Progenitor cell of endocrine pancreas (in vitro differentiated cells): ENCODE data around the gene WDR18. TPM values are rescaled to one million over a fixed set of nuclear protein-coding genes. Genes with fewer than 3 reads are reported as not detected.

Experiments used
- DNase-seq: peaks from one replicate; pipeline ENCODE4 v3.0.0; 2021; ENCODE audit warnings: low spot score; ENCODE audit not compliant: unreplicated experiment
- H3K27ac Mint-ChIP-seq: 2 replicates; pipeline ENCODE4 v1.8.0; 2021; ENCODE audit warnings: mild to moderate bottlenecking, moderate library complexity, mixed read lengths
- H3K27me3 Mint-ChIP-seq: 2 replicates; pipeline ENCODE4 v1.8.0; 2021; ENCODE audit warnings: mixed read lengths
- H3K36me3 Mint-ChIP-seq: 2 replicates; pipeline ENCODE4 v1.8.0; 2022; ENCODE audit warnings: mixed read lengths; ENCODE audit not compliant: insufficient read depth
- H3K4me1 Mint-ChIP-seq: 2 replicates; pipeline ENCODE4 v1.8.0; 2021; ENCODE audit warnings: low read depth, mixed read lengths
- H3K4me3 Mint-ChIP-seq: 2 replicates; pipeline ENCODE4 v1.8.0; 2021; ENCODE audit warnings: low read depth, mild to moderate bottlenecking, moderate library complexity, mixed read lengths
- H3K9me3 Mint-ChIP-seq: 2 replicates; pipeline ENCODE4 v1.8.0; 2021; ENCODE audit warnings: low read depth, mixed read lengths
- total RNA-seq: library from RNA; stranded (reverse); gene quantifications from 2 replicates; pipeline ENCODE4 v1.2.1, GENCODE V29; 2021
- TF ChIP-seq, protein P1 (sequence below): fragments of 200-600 bp; sonication (generic); IDR thresholded peaks from one replicate; pipeline ENCODE4 v1.5.0; 2021; ENCODE audit warnings: antibody characterized with exemption, mild to moderate bottlenecking; ENCODE audit not compliant: unreplicated experiment

WDR18 gene
- total RNA-seq, 1 donor from 2014 or later, result 72.3 TPM

- Mint-ChIP-seq H3K27me3 (peaks cover 2% of the 10 kb centered on the region), H3K36me3 (peaks cover 5% of the 10 kb centered on the region), H3K4me1 (no peaks in the 10 kb centered on the region), H3K4me3 (no peak overlapping the region), H3K9me3 (no peaks in the 10 kb centered on the region), H3K27ac (no peak overlapping the region)
- DNase-seq, result no peak
- TF ChIP-seq, protein P1, sequence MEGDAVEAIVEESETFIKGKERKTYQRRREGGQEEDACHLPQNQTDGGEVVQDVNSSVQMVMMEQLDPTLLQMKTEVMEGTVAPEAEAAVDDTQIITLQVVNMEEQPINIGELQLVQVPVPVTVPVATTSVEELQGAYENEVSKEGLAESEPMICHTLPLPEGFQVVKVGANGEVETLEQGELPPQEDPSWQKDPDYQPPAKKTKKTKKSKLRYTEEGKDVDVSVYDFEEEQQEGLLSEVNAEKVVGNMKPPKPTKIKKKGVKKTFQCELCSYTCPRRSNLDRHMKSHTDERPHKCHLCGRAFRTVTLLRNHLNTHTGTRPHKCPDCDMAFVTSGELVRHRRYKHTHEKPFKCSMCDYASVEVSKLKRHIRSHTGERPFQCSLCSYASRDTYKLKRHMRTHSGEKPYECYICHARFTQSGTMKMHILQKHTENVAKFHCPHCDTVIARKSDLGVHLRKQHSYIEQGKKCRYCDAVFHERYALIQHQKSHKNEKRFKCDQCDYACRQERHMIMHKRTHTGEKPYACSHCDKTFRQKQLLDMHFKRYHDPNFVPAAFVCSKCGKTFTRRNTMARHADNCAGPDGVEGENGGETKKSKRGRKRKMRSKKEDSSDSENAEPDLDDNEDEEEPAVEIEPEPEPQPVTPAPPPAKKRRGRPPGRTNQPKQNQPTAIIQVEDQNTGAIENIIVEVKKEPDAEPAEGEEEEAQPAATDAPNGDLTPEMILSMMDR, result no peak
Measured at GRCh38 chr19:1009981-1010538, 25.9 kb downstream of the WDR18 start.

- H3K27me3 Mint-ChIP-seq, result no peaks in the 10 kb centered on the region
- DNase-seq, result no peak
- H3K36me3 Mint-ChIP-seq, result peaks cover 5% of the 10 kb centered on the region
- H3K27ac Mint-ChIP-seq, result no peak overlapping the region
- TF ChIP-seq, protein P1, result no peak
- no peaks in the 10 kb centered on the region for H3K9me3 Mint-ChIP-seq
- H3K4me3 Mint-ChIP-seq, result no peak overlapping the region
- no peaks in the 10 kb centered on the region for H3K4me1 Mint-ChIP-seq
Measured at GRCh38 chr19:1010586-1011510, 26.7 kb downstream of the WDR18 start.

GRCh38 chr19:1011831-1012333, 27.7 kb downstream of the WDR18 start:
- TF ChIP-seq, protein P1, result no peak
- no peaks in the 10 kb centered on the region for H3K27me3 Mint-ChIP-seq
- no peaks in the 10 kb centered on the region for H3K9me3 Mint-ChIP-seq
- H3K4me3 Mint-ChIP-seq, result no peak overlapping the region
- DNase-seq, result no peak
- peaks cover 2% of the 10 kb centered on the region for H3K36me3 Mint-ChIP-seq
- peaks cover 1% of the 10 kb centered on the region for H3K4me1 Mint-ChIP-seq
- H3K27ac Mint-ChIP-seq, result no peak overlapping the region

- Mint-ChIP-seq H3K4me3 (no peak overlapping the region), H3K27me3 (no peaks in the 10 kb centered on the region), H3K27ac (no peak overlapping the region), H3K36me3 (no peaks in the 10 kb centered on the region), H3K4me1 (peaks cover 6% of the 10 kb centered on the region), H3K9me3 (no peaks in the 10 kb centered on the region)
- TF ChIP-seq, protein P1, result no peak
- DNase-seq, result no peak
Measured at GRCh38 chr19:1012334-1012733, 28.2 kb downstream of the WDR18 start.

DNA sequence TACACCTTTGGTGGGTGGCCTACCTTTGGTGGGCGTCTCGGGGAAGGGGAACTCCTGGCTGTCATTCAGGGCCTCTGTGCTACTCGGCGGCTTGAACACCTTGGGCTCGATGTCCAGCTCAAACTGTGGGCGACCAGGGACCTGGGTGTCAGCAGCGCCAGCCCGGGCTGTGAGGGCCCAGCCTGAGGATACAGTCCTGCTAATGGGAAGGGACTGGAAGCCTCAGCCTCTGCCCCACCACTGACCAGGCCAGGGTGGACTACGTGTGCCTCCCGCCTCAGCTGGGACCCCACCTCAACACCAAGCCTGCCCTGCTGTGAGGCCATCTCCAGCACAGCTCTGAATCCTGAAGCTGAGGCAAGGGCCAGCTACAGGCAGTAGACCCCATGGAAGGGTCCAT, 29.1 kb downstream of the WDR18 start:
- Mint-ChIP-seq H3K4me3 (no peak overlapping the region), H3K9me3 (no peaks in the 10 kb centered on the region)

More for the DNA sequence above, 29.1 kb downstream of the WDR18 start:
- Mint-ChIP-seq H3K36me3 (no peaks in the 10 kb centered on the region), H3K27me3 (no peaks in the 10 kb centered on the region), H3K4me1 (peaks cover 9% of the 10 kb centered on the region), H3K27ac (no peak overlapping the region)
- no peak for DNase-seq
- TF ChIP-seq, protein P1, result no peak
